Calu3 (cell line): ENCODE data around the gene DDX10. TPM values are rescaled to one million over a fixed set of nuclear protein-coding genes. Genes with fewer than 3 reads are reported as not detected.
"Not testable (repeated sequence)": the region's sequence is repeated elsewhere in the genome, so short reads cannot be mapped to it uniquely, and the experiment has no call there.

Experiments
- BruUV-seq: library from RNA; stranded (reverse); fragments of 400-500 nt; replicated peaks from 2 replicates; lab custom pipeline; 2021; lab: Mats Ljungman, UMichigan
- CTCF ChIA-PET: fragments of 300-600 bp; sonication (Branson Sonifier 250); formaldehyde crosslinking; loops from one replicate; lab custom pipeline; 2022; ENCODE audit warnings: antibody characterized with exemption; lab: Charles Lee
- DNase-seq: peaks from one replicate; pipeline ENCODE4 v3.0.0; 2022
- H3K27ac Mint-ChIP-seq: one replicate; pipeline ENCODE4 v1.8.0; 2022; ENCODE audit warnings: mixed read lengths; ENCODE audit not compliant: unreplicated experiment
- H3K27me3 Mint-ChIP-seq: one replicate; pipeline ENCODE4 v1.8.0; 2022; ENCODE audit warnings: mixed read lengths; ENCODE audit not compliant: unreplicated experiment
- H3K36me3 Mint-ChIP-seq: one replicate; pipeline ENCODE4 v1.8.0; 2022; ENCODE audit warnings: mild to moderate bottlenecking, moderate library complexity, mixed read lengths; ENCODE audit not compliant: insufficient read depth, unreplicated experiment
- H3K4me1 Mint-ChIP-seq: one replicate; pipeline ENCODE4 v1.8.0; 2022; ENCODE audit warnings: mild to moderate bottlenecking, low read depth, mixed read lengths; ENCODE audit not compliant: unreplicated experiment
- H3K4me3 Mint-ChIP-seq: one replicate; pipeline ENCODE4 v1.8.0; 2022; ENCODE audit warnings: mild to moderate bottlenecking, low read depth, moderate library complexity, mixed read lengths; ENCODE audit not compliant: unreplicated experiment
- H3K9me3 Mint-ChIP-seq: one replicate; pipeline ENCODE4 v1.8.0; 2022; ENCODE audit warnings: low read depth, mixed read lengths; ENCODE audit not compliant: unreplicated experiment
- CTCF ChIP-seq: fragments of 200-600 bp; IDR thresholded peaks from one replicate; pipeline ENCODE4 v1.8.0; 2022; ENCODE audit warnings: antibody characterized with exemption; ENCODE audit not compliant: unreplicated experiment
- intact Hi-C: fragments of 100-400 bp; cut with micrococcal nuclease; formaldehyde crosslinking; loops from one replicate; pipeline ENCODE4 v1.10.0; 2022; ENCODE audit not compliant: unreplicated experiment
- total RNA-seq: library from RNA; stranded (reverse); gene quantifications from 2 replicates; pipeline ENCODE4 v1.2.3, GENCODE V29; 2022

The DDX10 gene
- total RNA-seq, 1 experiment from 2014 or later = 31.2 TPM

GRCh38 chr11:108647387-108647700 lies 17.5 kb upstream of the DDX10 start:
- Mint-ChIP-seq H3K36me3 (no peaks in the 10 kb centered on the region), H3K4me1 (no peaks in the 10 kb centered on the region), H3K9me3 (no peaks in the 10 kb centered on the region), H3K4me3 (no peak overlapping the region), H3K27me3 (no peaks in the 10 kb centered on the region), H3K27ac (no peak overlapping the region)
- intact Hi-C loops = loop anchor here (5.0 to 10.0 kb wide), 4 partner anchors 55 to 425 kb away; partner anchors contain the start of genes ATM, EXPH5, NPAT and POGLUT3
- no peak for TF ChIP-seq CTCF
- CTCF ChIA-PET = no interaction called here
- no TSS peak for BruUV-seq
- no peak for DNase-seq

GRCh38 chr11:108647701-108648527 lies 17.0 kb upstream of the DDX10 start:
- H3K4me3 Mint-ChIP-seq = no peak overlapping the region
- intact Hi-C loops = loop anchor here (1.0 to 10.0 kb wide), 5 partner anchors 56 to 426 kb away; partner anchors contain the start of genes ATM, EXPH5, NPAT and POGLUT3
- TF ChIP-seq CTCF = peak; percentile 55
- no peak overlapping the region for H3K27ac Mint-ChIP-seq
- no TSS peak for BruUV-seq
- DNase-seq = peak; percentile 53
- no peaks in the 10 kb centered on the region for H3K36me3 Mint-ChIP-seq
- no peaks in the 10 kb centered on the region for H3K27me3 Mint-ChIP-seq
- no peaks in the 10 kb centered on the region for H3K4me1 Mint-ChIP-seq
- H3K9me3 Mint-ChIP-seq = no peaks in the 10 kb centered on the region
- CTCF ChIA-PET = no interaction called here

GRCh38 chr11:108648528-108648885 lies 16.4 kb upstream of the DDX10 start:
- H3K9me3 Mint-ChIP-seq = no peaks in the 10 kb centered on the region
- no TSS peak for BruUV-seq
- H3K27me3 Mint-ChIP-seq = no peaks in the 10 kb centered on the region
- H3K4me1 Mint-ChIP-seq = no peaks in the 10 kb centered on the region
- no peak overlapping the region for H3K27ac Mint-ChIP-seq
- no peak overlapping the region for H3K4me3 Mint-ChIP-seq
- CTCF ChIA-PET = no interaction called here
- TF ChIP-seq CTCF = no peak
- no peaks in the 10 kb centered on the region for H3K36me3 Mint-ChIP-seq
- DNase-seq = no peak
- intact Hi-C loops = loop anchor here (1.0 to 10.0 kb wide), 5 partner anchors 56 to 426 kb away; partner anchors contain the start of genes ATM, EXPH5, NPAT and POGLUT3

GRCh38 chr11:108654100-108654499 lies 10.8 kb upstream of the DDX10 start:
- H3K4me3 Mint-ChIP-seq, CTCF ChIA-PET, intact Hi-C loops, H3K36me3 Mint-ChIP-seq, H3K27me3 Mint-ChIP-seq, DNase-seq, H3K27ac Mint-ChIP-seq, H3K4me1 Mint-ChIP-seq, BruUV-seq, H3K9me3 Mint-ChIP-seq: not testable (repeated sequence)
